Neuron (in vitro differentiated cells): Measurements from ENCODE around the gene MX1.

Experiments used
- H2AFZ ChIP-seq: one replicate; pipeline ENCODE4 v1.6.1; 2013; ENCODE audit warnings: low read depth, mild to moderate bottlenecking, inconsistent platforms, low read length, moderate library complexity
- H3K27me3 ChIP-seq: one replicate; pipeline ENCODE4 v1.6.1; 2013; ENCODE audit warnings: low read length; ENCODE audit not compliant: insufficient read depth
- H3K36me3 ChIP-seq: one replicate; pipeline ENCODE4 v1.6.1; 2013; ENCODE audit warnings: low read length; ENCODE audit not compliant: insufficient read depth
- H3K4me1 ChIP-seq: one replicate; pipeline ENCODE4 v1.6.1; 2013; ENCODE audit warnings: low read length; ENCODE audit not compliant: insufficient read depth
- H3K4me3 ChIP-seq: 2 replicates; pipeline ENCODE4 v1.5.1; 2013; ENCODE audit warnings: mild to moderate bottlenecking, low read length, moderate library complexity
- H3K9me3 ChIP-seq: one replicate; pipeline ENCODE4 v1.6.1; 2013; ENCODE audit warnings: low read length

Gene MX1

GRCh38 chr21:41398251-41398650, 27.8 kb upstream of the MX1 start:
- Histone ChIP-seq H3K9me3 (no peaks in the 10 kb centered on the region), H3K36me3 (no peaks in the 10 kb centered on the region), H2AFZ (no peak overlapping the region), H3K4me1 (no peaks in the 10 kb centered on the region), H3K27me3 (no peaks in the 10 kb centered on the region), H3K4me3 (no peak overlapping the region)

GRCh38 chr21:41398831-41399230, 27.2 kb upstream of the MX1 start:
- H2AFZ ChIP-seq: no peak overlapping the region
- H3K9me3 ChIP-seq: no peaks in the 10 kb centered on the region
- H3K27me3 ChIP-seq: no peaks in the 10 kb centered on the region
- H3K36me3 ChIP-seq: no peaks in the 10 kb centered on the region
- H3K4me1 ChIP-seq: no peaks in the 10 kb centered on the region
- no peak overlapping the region for H3K4me3 ChIP-seq

GRCh38 chr21:41399246-41399800, 26.7 kb upstream of the MX1 start:
- no peaks in the 10 kb centered on the region for H3K4me1 ChIP-seq
- no peaks in the 10 kb centered on the region for H3K36me3 ChIP-seq
- H2AFZ ChIP-seq: no peak overlapping the region
- H3K9me3 ChIP-seq: no peaks in the 10 kb centered on the region
- H3K27me3 ChIP-seq: no peaks in the 10 kb centered on the region
- no peak overlapping the region for H3K4me3 ChIP-seq

GRCh38 chr21:41402231-41402630, 23.8 kb upstream of the MX1 start:
- no peaks in the 10 kb centered on the region for H3K36me3 ChIP-seq
- no peaks in the 10 kb centered on the region for H3K27me3 ChIP-seq
- no peaks in the 10 kb centered on the region for H3K4me1 ChIP-seq
- H2AFZ ChIP-seq: no peak overlapping the region
- H3K4me3 ChIP-seq: no peak overlapping the region
- no peaks in the 10 kb centered on the region for H3K9me3 ChIP-seq

GRCh38 chr21:41402796-41403195, 23.2 kb upstream of the MX1 start:
- Histone ChIP-seq H2AFZ (no peak overlapping the region), H3K9me3 (no peaks in the 10 kb centered on the region), H3K36me3 (no peaks in the 10 kb centered on the region), H3K27me3 (no peaks in the 10 kb centered on the region), H3K4me3 (no peak overlapping the region), H3K4me1 (no peaks in the 10 kb centered on the region)

GRCh38 chr21:41403331-41403730, 22.7 kb upstream of the MX1 start:
- no peaks in the 10 kb centered on the region for H3K4me1 ChIP-seq
- no peaks in the 10 kb centered on the region for H3K9me3 ChIP-seq
- H3K27me3 ChIP-seq: no peaks in the 10 kb centered on the region
- no peak overlapping the region for H2AFZ ChIP-seq
- H3K4me3 ChIP-seq: no peak overlapping the region
- no peaks in the 10 kb centered on the region for H3K36me3 ChIP-seq

GRCh38 chr21:41403966-41404365, 22.1 kb upstream of the MX1 start:
- Histone ChIP-seq H3K4me1 (no peaks in the 10 kb centered on the region), H3K36me3 (no peaks in the 10 kb centered on the region), H2AFZ (no peak overlapping the region), H3K4me3 (no peak overlapping the region), H3K9me3 (no peaks in the 10 kb centered on the region), H3K27me3 (no peaks in the 10 kb centered on the region)

GRCh38 chr21:41405321-41405720, 20.7 kb upstream of the MX1 start:
- no peak overlapping the region for H2AFZ ChIP-seq
- no peaks in the 10 kb centered on the region for H3K27me3 ChIP-seq
- no peaks in the 10 kb centered on the region for H3K36me3 ChIP-seq
- no peaks in the 10 kb centered on the region for H3K4me1 ChIP-seq
- H3K4me3 ChIP-seq: no peak overlapping the region
- H3K9me3 ChIP-seq: no peaks in the 10 kb centered on the region

GRCh38 chr21:41406340-41406739, 19.7 kb upstream of the MX1 start:
- no peaks in the 10 kb centered on the region for H3K4me1 ChIP-seq
- no peaks in the 10 kb centered on the region for H3K36me3 ChIP-seq
- H2AFZ ChIP-seq: no peak overlapping the region
- H3K27me3 ChIP-seq: no peaks in the 10 kb centered on the region
- H3K9me3 ChIP-seq: no peaks in the 10 kb centered on the region
- no peak overlapping the region for H3K4me3 ChIP-seq

- no peaks in the 10 kb centered on the region for H3K27me3 ChIP-seq
- H3K36me3 ChIP-seq: no peaks in the 10 kb centered on the region
- no peaks in the 10 kb centered on the region for H3K4me1 ChIP-seq
- no peaks in the 10 kb centered on the region for H3K9me3 ChIP-seq
- no peak overlapping the region for H2AFZ ChIP-seq
- no peak overlapping the region for H3K4me3 ChIP-seq
Measured at GRCh38 chr21:41407541-41408460, 18.2 kb upstream of the MX1 start.

GRCh38 chr21:41410361-41410760, 15.7 kb upstream of the MX1 start:
- no peak overlapping the region for H3K4me3 ChIP-seq

GRCh38 chr21:41410767-41411448, 15.1 kb upstream of the MX1 start:
- H3K4me3 ChIP-seq: no peak overlapping the region
- H3K36me3 ChIP-seq: no peaks in the 10 kb centered on the region
- no peaks in the 10 kb centered on the region for H3K9me3 ChIP-seq

More at GRCh38 chr21:41410361-41410760, 15.7 kb upstream of the MX1 start:
- no peaks in the 10 kb centered on the region for H3K36me3 ChIP-seq
- no peak overlapping the region for H2AFZ ChIP-seq
- no peaks in the 10 kb centered on the region for H3K4me1 ChIP-seq
- no peaks in the 10 kb centered on the region for H3K27me3 ChIP-seq
- no peaks in the 10 kb centered on the region for H3K9me3 ChIP-seq

GRCh38 chr21:41411449-41412089, 14.5 kb upstream of the MX1 start:
- no peaks in the 10 kb centered on the region for H3K27me3 ChIP-seq
- no peaks in the 10 kb centered on the region for H3K36me3 ChIP-seq
- no peaks in the 10 kb centered on the region for H3K9me3 ChIP-seq
- H3K4me3 ChIP-seq: no peak overlapping the region
- H3K4me1 ChIP-seq: no peaks in the 10 kb centered on the region
- H2AFZ ChIP-seq: no peak overlapping the region

More at GRCh38 chr21:41410767-41411448, 15.1 kb upstream of the MX1 start:
- H2AFZ ChIP-seq: no peak overlapping the region
- no peaks in the 10 kb centered on the region for H3K27me3 ChIP-seq
- no peaks in the 10 kb centered on the region for H3K4me1 ChIP-seq
